ENCODE results near the gene LSM8. TPM values are rescaled to one million over a fixed set of nuclear protein-coding genes. Genes with fewer than 3 reads are reported as not detected.
A peak's percentile ranks its signal among the peaks of the same experiment; 100 is the strongest.
"Not testable (repeated sequence)": the region's sequence is repeated elsewhere in the genome, so short reads cannot be mapped to it uniquely, and the experiment has no call there.

Gene LSM8
- polyA plus RNA-seq, 12 donors = 26.5 to 83.9 (median 45.4) TPM; not detected in 1

DNA sequence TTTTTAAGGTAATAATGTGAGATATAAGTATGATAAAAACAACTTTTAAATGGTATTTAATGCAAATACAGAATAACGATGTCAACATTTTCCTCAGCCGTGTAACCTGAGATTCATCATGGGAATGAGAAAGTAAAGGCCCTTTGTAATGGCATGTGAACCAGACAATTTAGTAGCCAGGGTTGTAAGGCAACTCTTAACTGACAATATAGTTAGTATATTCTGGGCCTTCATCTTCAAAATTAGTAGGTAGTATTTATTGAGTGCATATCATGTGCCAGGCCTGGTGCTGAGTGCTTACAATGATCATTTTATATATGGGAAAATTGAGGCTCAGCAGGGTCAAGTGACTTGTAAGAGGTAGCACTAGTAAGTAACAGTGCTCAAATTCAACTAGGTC is 10.6 kb downstream of the LSM8 start:
- no peak for DNase-seq

- peak; percentile 41 for DNase-seq
These were observed 12.0 kb downstream of the LSM8 start for GRCh38 chr7:118195837-118196474.

DNA sequence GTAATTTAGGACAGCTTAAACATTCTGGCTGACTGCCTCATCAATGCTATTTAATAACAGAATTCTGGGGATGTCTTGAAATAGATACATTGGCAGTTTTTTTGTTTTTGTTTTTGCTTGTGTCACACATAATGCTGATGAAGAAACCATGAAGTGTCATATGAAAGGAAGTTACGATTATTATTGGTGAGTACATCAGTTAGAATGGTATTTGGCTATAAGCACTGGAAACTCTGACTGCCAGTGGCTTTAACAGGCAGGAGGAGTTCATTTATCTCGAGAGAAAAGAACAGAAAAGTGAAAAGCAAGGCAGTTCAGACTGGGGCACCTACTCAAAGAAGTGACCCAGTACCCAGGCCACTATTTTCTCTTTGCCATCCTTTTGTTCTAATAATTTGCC is 18.1 kb downstream of the LSM8 start:
- peak; percentile 51 for DNase-seq

- peak; percentile 71 for DNase-seq
These were observed 30.3 kb downstream of the LSM8 start for GRCh38 chr7:118214051-118214832.

DNA sequence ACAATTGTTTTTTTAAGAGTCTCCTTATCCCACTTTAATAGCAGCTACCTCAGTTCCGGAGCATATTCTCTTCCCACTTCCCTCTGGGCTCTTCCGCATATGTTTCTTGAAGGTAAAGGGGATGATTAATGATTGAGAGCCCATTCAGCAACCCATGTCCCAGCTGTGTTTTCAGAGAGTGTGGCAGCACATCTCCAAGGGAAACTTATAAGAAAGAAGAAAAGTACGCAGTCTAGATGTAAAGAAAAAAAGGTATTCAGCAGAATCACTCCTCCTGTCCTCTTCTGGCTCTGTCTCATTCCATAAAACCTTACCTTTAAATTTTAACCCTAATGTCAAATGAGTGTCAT is 30.8 kb downstream of the LSM8 start:
- DNase-seq = no peak

DNA sequence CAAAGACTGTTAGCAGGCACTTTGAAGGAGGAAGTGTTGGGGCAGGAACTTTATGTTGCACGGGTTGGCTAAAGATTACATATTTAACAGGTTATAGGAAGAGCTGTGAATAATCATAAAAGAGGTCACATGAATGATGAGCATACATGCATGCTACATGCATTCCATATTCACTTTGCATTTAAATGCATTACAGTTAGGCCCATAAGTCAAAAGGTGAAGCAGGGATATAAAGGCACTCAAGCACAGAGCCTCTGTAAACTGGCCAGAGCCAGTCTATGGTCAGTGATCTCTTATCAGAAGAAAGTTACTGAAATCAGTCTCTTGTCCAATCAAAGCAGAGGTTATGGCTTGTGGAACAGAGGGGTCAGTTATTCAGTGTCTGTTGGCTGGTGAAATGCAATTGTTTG is 33.3 kb downstream of the LSM8 start:
- no peak for DNase-seq

DNA sequence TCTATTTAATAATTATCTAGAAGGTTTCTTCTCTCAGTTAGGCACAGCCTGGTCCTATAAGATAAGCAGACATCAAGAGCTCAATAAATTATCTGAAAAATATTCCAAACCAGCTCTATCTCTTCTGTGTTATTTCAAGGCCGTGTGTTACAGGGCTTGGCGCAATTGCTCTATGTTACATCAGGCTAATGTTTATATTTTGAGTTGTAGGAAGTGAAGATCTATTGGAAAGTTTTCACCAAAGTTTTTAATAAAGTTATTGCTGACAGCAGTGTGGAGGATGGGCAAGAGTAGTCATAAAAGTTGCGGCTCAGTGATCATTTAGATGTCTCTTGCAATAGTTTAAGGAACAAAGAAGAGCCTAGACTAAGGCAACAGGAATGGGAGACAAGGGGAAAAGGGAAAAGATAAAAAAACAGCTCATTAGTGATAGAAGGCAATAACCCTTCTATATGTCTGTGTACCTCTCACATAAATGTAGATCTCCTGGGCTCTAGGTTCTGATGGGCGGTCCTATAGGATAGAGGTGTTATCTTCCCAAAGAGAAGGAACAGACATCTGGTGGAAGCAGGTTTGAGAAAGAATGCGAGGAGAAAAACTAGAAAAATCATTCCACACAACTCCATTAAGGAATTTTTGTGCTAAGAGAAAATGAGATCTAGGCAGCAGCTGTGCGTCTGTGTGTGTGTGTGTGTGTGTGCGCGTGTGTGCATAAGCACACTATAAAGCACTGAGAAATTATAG is 34.6 kb downstream of the LSM8 start:
- DNase-seq = no peak

- no peak for DNase-seq
These were observed 35.2 kb downstream of the LSM8 start for GRCh38 chr7:118219157-118219512.

- DNase-seq = no peak
These were observed 36.6 kb downstream of the LSM8 start for GRCh38 chr7:118220583-118220982.

DNA sequence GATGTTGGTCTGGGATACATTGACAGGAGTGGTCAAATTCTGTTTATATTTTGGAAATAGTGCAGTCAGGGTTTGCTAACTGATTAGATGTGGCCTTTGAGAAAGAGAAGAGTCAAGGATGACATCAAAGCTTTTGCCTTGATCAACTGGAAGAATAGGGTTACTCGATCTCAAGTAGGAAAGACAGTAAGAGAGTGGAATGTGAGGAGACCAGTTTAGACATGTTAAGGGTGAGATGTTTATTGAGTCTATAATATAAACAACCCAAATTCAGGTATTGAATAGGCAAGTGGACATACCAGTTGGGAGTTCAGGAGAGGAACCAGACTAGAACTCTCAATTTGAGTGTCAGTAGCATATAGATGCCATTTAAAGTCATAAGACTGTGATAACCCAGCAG is 38.6 kb downstream of the LSM8 start:
- no peak for DNase-seq

GRCh38 chr7:118224521-118224920 is 40.6 kb downstream of the LSM8 start, which contains the start of gene ANKRD7:
Gene ANKRD7 (plus strand): TSS chr7:118224704. CDS start chr7:118224831, 127 bp downstream.
- no peak for DNase-seq

DNA sequence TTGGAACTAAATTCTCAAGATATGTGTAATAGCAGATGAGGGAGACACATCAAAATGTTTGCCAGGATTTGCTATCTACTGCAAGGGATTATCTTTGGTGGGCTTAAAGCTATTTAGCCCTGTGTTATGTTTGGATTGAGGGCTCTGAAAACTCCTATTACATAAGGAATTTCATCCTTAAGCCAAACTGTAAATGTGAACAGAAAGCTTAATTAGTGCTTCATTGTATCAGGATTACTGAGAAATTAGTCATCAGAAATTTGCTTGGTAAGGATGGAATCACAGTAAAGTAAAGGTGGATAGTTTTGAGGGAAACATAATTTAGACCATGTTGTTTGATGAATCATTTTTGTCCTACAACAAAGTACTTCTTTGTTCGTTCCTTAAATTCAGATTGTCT is 48.9 kb downstream of the LSM8 start:
- no peak for DNase-seq

- DNase-seq = no peak
These were observed 49.8 kb downstream of the LSM8 start for GRCh38 chr7:118233799-118234198.

- no peak for DNase-seq
These were observed 55.0 kb downstream of the LSM8 start for GRCh38 chr7:118239014-118239413.

GRCh38 chr7:118240320-118240719 is 56.4 kb downstream of the LSM8 start:
- DNase-seq = not testable (repeated sequence)

Other genes with a start within 250 kb of the LSM8 start
- under 1 TPM in 8 of 12 donors, not detected in 4; 0.18 to 0.71 (median 0.35) TPM for gene ANKRD7, start 40.5 kb downstream of the LSM8 start, polyA plus RNA-seq (ENCODE audit: insufficient read length in 12 of 12)